KOPT-K1 (cell line): ENCODE data around the gene SYS1.

Experiments used
- H3K27ac ChIP-seq: fragments of 200-600 bp; sonication (generic); 2 replicates; pipeline ENCODE4 v1.5.1; 2016; ENCODE audit warnings: antibody characterized with exemption, mild to moderate bottlenecking, low read depth, low read length; ENCODE audit not compliant: poor library complexity, severe bottlenecking
- H3K36me3 ChIP-seq: fragments of 200-600 bp; sonication (generic); 2 replicates; pipeline ENCODE4 v1.5.1; 2017; ENCODE audit warnings: antibody characterized with exemption, mild to moderate bottlenecking, low read length, moderate library complexity; ENCODE audit not compliant: insufficient read depth
- H3K9me3 ChIP-seq: fragments of 200-600 bp; sonication (generic); 2 replicates; pipeline ENCODE4 v1.5.1; 2017; ENCODE audit warnings: antibody characterized with exemption, low read length, mild to moderate bottlenecking; ENCODE audit not compliant: insufficient read depth, poor library complexity, severe bottlenecking

SYS1 gene

GRCh38 chr20:45374966-45375365, 12.0 kb downstream of the SYS1 start:
- H3K36me3 ChIP-seq = no peaks in the 10 kb centered on the region
- no peaks in the 10 kb centered on the region for H3K9me3 ChIP-seq
- no peak overlapping the region for H3K27ac ChIP-seq

GRCh38 chr20:45377269-45377668, 14.3 kb downstream of the SYS1 start:
- no peaks in the 10 kb centered on the region for H3K36me3 ChIP-seq
- H3K27ac ChIP-seq = no peak overlapping the region
- no peaks in the 10 kb centered on the region for H3K9me3 ChIP-seq

GRCh38 chr20:45378191-45378590, 15.2 kb downstream of the SYS1 start, which contains the start of gene TP53TG5:
TP53TG5 (minus strand) TSS chr20:45378325; CDS start chr20:45378236, 89 bp downstream.
- Histone ChIP-seq H3K27ac (no peak within 1 kb of the TSS), H3K36me3 (no peaks in the 10 kb centered on the region), H3K9me3 (no peaks in the 10 kb centered on the region)

- H3K27ac ChIP-seq = no peak overlapping the region
- H3K36me3 ChIP-seq = no peaks in the 10 kb centered on the region
Observed at GRCh38 chr20:45387274-45387673, 24.3 kb downstream of the SYS1 start.

GRCh38 chr20:45390931-45391330, 28.0 kb downstream of the SYS1 start:
- H3K9me3 ChIP-seq = no peaks in the 10 kb centered on the region
- H3K36me3 ChIP-seq = no peaks in the 10 kb centered on the region
- H3K27ac ChIP-seq = no peak overlapping the region

More at GRCh38 chr20:45387274-45387673, 24.3 kb downstream of the SYS1 start:
- no peaks in the 10 kb centered on the region for H3K9me3 ChIP-seq

GRCh38 chr20:45391559-45391958, 28.6 kb downstream of the SYS1 start:
- Histone ChIP-seq H3K36me3 (no peaks in the 10 kb centered on the region), H3K27ac (no peak overlapping the region), H3K9me3 (no peaks in the 10 kb centered on the region)

- Histone ChIP-seq H3K9me3 (no peaks in the 10 kb centered on the region), H3K36me3 (no peaks in the 10 kb centered on the region), H3K27ac (no peak overlapping the region)
Observed at GRCh38 chr20:45392733-45393132, 29.8 kb downstream of the SYS1 start.

- no peaks in the 10 kb centered on the region for H3K36me3 ChIP-seq
- H3K9me3 ChIP-seq = peaks cover 3% of the 10 kb centered on the region
- H3K27ac ChIP-seq = no peak overlapping the region
Observed at GRCh38 chr20:45394221-45395113, 31.5 kb downstream of the SYS1 start.

- Histone ChIP-seq H3K9me3 (peaks cover 9% of the 10 kb centered on the region), H3K27ac (no peak overlapping the region), H3K36me3 (no peaks in the 10 kb centered on the region)
Observed at GRCh38 chr20:45395114-45395415, 32.1 kb downstream of the SYS1 start.

- Histone ChIP-seq H3K36me3 (no peaks in the 10 kb centered on the region), H3K27ac (no peak overlapping the region), H3K9me3 (peaks cover 34% of the 10 kb centered on the region)
Observed at GRCh38 chr20:45399018-45399417, 36.1 kb downstream of the SYS1 start.

- Histone ChIP-seq H3K9me3 (peaks cover 34% of the 10 kb centered on the region), H3K27ac (no peak overlapping the region)
Observed at GRCh38 chr20:45400346-45401031, 37.5 kb downstream of the SYS1 start.

GRCh38 chr20:45402946-45403345, 40.0 kb downstream of the SYS1 start:
- H3K9me3 ChIP-seq = peaks cover 34% of the 10 kb centered on the region
- no peaks in the 10 kb centered on the region for H3K36me3 ChIP-seq
- no peak overlapping the region for H3K27ac ChIP-seq

More at GRCh38 chr20:45400346-45401031, 37.5 kb downstream of the SYS1 start:
- H3K36me3 ChIP-seq = no peaks in the 10 kb centered on the region

- Histone ChIP-seq H3K9me3 (peaks cover 32% of the 10 kb centered on the region), H3K36me3 (no peaks in the 10 kb centered on the region), H3K27ac (no peak overlapping the region)
Observed at GRCh38 chr20:45404438-45404837, 41.5 kb downstream of the SYS1 start.

- H3K36me3 ChIP-seq = no peaks in the 10 kb centered on the region
- no peak overlapping the region for H3K27ac ChIP-seq
- peaks cover 19% of the 10 kb centered on the region for H3K9me3 ChIP-seq
Observed at GRCh38 chr20:45405571-45406259, 42.8 kb downstream of the SYS1 start.
